Measurements from ENCODE around the gene FIG4.

DNA sequence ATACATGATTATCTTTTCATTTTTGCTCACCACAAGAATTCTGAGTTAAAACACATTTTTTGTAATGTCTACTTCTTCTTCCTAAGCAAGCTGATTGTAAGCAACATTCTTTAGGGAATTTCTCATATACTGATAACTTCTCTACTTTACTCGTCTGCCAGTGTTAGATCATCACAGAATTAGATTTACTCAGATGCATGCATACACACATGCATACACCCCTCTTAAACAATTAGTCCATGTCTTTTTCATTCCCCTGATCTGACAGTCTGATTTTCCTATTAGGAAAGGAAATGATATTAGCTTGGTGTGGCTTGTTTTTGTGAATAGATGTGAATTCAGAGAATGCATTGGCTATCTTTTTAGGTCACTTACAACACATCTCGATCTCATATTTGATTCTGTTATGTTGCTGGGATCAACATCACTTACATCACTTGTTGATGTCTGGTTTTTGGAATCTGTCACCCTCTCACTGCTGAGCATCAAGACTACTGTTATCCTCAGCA is 91.4 kb downstream of the FIG4 start:
- no peak for TF ChIP-seq POLR2A (IDR thresholded peaks at IDR 0.05)
- TF ChIP-seq, protein P1, sequence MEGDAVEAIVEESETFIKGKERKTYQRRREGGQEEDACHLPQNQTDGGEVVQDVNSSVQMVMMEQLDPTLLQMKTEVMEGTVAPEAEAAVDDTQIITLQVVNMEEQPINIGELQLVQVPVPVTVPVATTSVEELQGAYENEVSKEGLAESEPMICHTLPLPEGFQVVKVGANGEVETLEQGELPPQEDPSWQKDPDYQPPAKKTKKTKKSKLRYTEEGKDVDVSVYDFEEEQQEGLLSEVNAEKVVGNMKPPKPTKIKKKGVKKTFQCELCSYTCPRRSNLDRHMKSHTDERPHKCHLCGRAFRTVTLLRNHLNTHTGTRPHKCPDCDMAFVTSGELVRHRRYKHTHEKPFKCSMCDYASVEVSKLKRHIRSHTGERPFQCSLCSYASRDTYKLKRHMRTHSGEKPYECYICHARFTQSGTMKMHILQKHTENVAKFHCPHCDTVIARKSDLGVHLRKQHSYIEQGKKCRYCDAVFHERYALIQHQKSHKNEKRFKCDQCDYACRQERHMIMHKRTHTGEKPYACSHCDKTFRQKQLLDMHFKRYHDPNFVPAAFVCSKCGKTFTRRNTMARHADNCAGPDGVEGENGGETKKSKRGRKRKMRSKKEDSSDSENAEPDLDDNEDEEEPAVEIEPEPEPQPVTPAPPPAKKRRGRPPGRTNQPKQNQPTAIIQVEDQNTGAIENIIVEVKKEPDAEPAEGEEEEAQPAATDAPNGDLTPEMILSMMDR (IDR thresholded peaks at IDR 0.05), result no peak

All from gastroesophageal sphincter (tissue), 3 donors.